Hepatocyte (in vitro differentiated cells): ENCODE measurements around the gene ZC3H6.

Source experiments
- CTCF ChIP-seq: fragments of 200-600 bp; sonication (generic); IDR thresholded peaks from 2 replicates; pipeline ENCODE4 v1.5.1; 2016; ENCODE audit warnings: antibody characterized with exemption, mild to moderate bottlenecking; ENCODE audit not compliant: poor library complexity
- EZH2phosphoT487 ChIP-seq: fragments of 200-600 bp; sonication (generic); IDR thresholded peaks from one replicate; pipeline ENCODE4 v1.6.1; 2018; ENCODE audit warnings: antibody characterized with exemption, mild to moderate bottlenecking, low read depth, moderate library complexity; ENCODE audit not compliant: unreplicated experiment, severe bottlenecking

- TF ChIP-seq CTCF, result no peak
- TF ChIP-seq EZH2phosphoT487, result no peak
These were observed 15.3 kb downstream of the ZC3H6 start for GRCh38 chr2:112290648-112291047.
